Upper lobe of left lung (tissue), 6 donors: ENCODE measurements around the gene HDAC2. TPM values are rescaled to one million over a fixed set of nuclear protein-coding genes. Genes with fewer than 3 reads are reported as not detected.
"Not testable (repeated sequence)": the region's sequence is repeated elsewhere in the genome, so short reads cannot be mapped to it uniquely, and the experiment has no call there.

Source experiments
- ATAC-seq, 2 donors: fragments of 200-7000 bp; cut with Tn5 transposase; one replicate each; pipeline ENCODE4 v1.9.1; 2022; ENCODE audit warnings: mild to moderate bottlenecking in 2 of 2, moderate library complexity in 2 of 2; ENCODE audit not compliant: low FRiP score in 2 of 2
- DNase-seq, 2 donors: peaks; one replicate each; pipeline ENCODE4 v3.0.0-alpha.2; 2019 to 2020
- H3K27ac ChIP-seq, 4 donors: fragments of 200-600 bp; sonication (generic); one replicate each; pipeline ENCODE4 v1.5.1; 2016 to 2019
- H3K27me3 ChIP-seq, 4 donors: fragments of 200-600 bp; sonication (generic); one replicate each; pipeline ENCODE4 v1.5.1; 2017 to 2019
- H3K36me3 ChIP-seq, 4 donors: fragments of 200-600 bp; sonication (generic); one replicate each; pipeline ENCODE4 v1.5.1; 2016 to 2019
- H3K4me1 ChIP-seq, 4 donors: fragments of 200-600 bp; sonication (generic); one replicate each; pipeline ENCODE4 v1.5.1; 2018 to 2019
- H3K4me3 ChIP-seq, 4 donors: fragments of 200-600 bp; sonication (generic); one replicate each; pipeline ENCODE4 v1.5.1; 2017 to 2019; ENCODE audit warnings: mild to moderate bottlenecking in 2 of 4, moderate library complexity in 1 of 4
- H3K9me3 ChIP-seq, 4 donors: fragments of 200-600 bp; sonication (generic); one replicate each; pipeline ENCODE4 v1.5.1; 2018 to 2019
- EP300 ChIP-seq, 4 donors: sonication (generic); formaldehyde crosslinking; IDR thresholded peaks; one replicate each; pipeline ENCODE4 v1.5.1; 2017; ENCODE audit warnings: antibody characterized with exemption in 4 of 4, control low read depth in 2 of 4
- POLR2A ChIP-seq, 4 donors: fragments of 450-650 bp; IDR thresholded peaks; one replicate each; pipeline ENCODE4 v1.5.1; 2016 to 2017; ENCODE audit warnings: antibody characterized with exemption in 4 of 4, mild to moderate bottlenecking in 2 of 4
- POLR2AphosphoS5 ChIP-seq, 2 donors: sonication (generic); formaldehyde crosslinking; IDR thresholded peaks; one replicate each; pipeline ENCODE4 v1.5.1; 2017; ENCODE audit warnings: antibody characterized with exemption in 2 of 2
- WGBS, 2 donors: methylation state at CpG; one replicate each; pipeline ENCODE4 v1.1.5; 2017 to 2018; 5-methylcytosine and 5-hydroxymethylcytosine counted together
- total RNA-seq, 6 donors: library from RNA; depleted of rRNA in 4 of 6; stranded (reverse); fragments of >200 nt in 4 of 6; gene quantifications; one replicate each; pipeline versions ENCODE4 v1.1.0 to v1.2.1, GENCODE V29; 2016 to 2021
- TF ChIP-seq, protein P1 (sequence below), 6 experiments: fragments of 450-650 bp in 4 of 6; fragments of 200-600 bp in 2 of 6; sonication (generic) in 2 of 6; IDR thresholded peaks; one replicate each; pipeline ENCODE4 v1.5.1; 2016 to 2019; ENCODE audit warnings: antibody characterized with exemption in 6 of 6
- donor health status: DM: no; HTN: no; CAD: no; lungs with moderate emphysema.
- donor health status: DM: no; HTN: yes; CAD: no; lungs with severe emphysema.

HDAC2 gene
- total RNA-seq, 6 donors from 2014 or later = 19.9 to 125 (median 44.0) TPM

DNA sequence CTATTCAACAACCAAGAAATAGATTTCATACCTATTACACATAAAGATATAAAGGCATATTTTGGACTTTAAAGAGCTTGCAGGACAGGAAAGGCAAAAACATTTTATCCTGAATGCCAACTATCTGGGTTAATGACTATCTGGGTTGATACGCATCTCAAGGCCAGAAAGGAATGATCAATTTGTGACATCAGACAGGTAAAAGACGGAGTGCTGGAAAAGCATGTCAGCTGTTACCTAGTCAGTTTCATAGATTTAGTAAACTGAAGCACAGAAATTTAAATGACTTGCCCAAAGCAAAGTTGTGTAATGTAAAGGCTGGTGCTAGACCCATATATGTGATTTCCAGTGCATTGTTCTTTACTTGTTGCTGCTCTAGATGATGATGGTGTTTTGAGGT is 36.8 kb downstream of the HDAC2 start:
- Histone ChIP-seq H3K4me1 (no peaks in the 10 kb centered on the region), H3K9me3 (peaks cover 0 to 9% (median 2%) of the 10 kb centered on the region in 4 donors), H3K4me3 (no peak overlapping the region), H3K27ac (no peak overlapping the region), H3K36me3 (peaks cover 0 to 10% (median 0%) of the 10 kb centered on the region in 4 donors), H3K27me3 (no peaks in the 10 kb centered on the region)
- TF ChIP-seq POLR2A (IDR thresholded peaks at IDR 0.05) (no peak), POLR2AphosphoS5 (IDR thresholded peaks at IDR 0.05) (no peak), EP300 (IDR thresholded peaks at IDR 0.05) (no peak)
- TF ChIP-seq, protein P1, sequence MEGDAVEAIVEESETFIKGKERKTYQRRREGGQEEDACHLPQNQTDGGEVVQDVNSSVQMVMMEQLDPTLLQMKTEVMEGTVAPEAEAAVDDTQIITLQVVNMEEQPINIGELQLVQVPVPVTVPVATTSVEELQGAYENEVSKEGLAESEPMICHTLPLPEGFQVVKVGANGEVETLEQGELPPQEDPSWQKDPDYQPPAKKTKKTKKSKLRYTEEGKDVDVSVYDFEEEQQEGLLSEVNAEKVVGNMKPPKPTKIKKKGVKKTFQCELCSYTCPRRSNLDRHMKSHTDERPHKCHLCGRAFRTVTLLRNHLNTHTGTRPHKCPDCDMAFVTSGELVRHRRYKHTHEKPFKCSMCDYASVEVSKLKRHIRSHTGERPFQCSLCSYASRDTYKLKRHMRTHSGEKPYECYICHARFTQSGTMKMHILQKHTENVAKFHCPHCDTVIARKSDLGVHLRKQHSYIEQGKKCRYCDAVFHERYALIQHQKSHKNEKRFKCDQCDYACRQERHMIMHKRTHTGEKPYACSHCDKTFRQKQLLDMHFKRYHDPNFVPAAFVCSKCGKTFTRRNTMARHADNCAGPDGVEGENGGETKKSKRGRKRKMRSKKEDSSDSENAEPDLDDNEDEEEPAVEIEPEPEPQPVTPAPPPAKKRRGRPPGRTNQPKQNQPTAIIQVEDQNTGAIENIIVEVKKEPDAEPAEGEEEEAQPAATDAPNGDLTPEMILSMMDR (IDR thresholded peaks at IDR 0.05) = no peak
- DNase-seq (no peak), ATAC-seq (no peak)
- WGBS, 2 donors = 95 to 98% methylated on average over 2 of the region's 2 CpGs

DNA sequence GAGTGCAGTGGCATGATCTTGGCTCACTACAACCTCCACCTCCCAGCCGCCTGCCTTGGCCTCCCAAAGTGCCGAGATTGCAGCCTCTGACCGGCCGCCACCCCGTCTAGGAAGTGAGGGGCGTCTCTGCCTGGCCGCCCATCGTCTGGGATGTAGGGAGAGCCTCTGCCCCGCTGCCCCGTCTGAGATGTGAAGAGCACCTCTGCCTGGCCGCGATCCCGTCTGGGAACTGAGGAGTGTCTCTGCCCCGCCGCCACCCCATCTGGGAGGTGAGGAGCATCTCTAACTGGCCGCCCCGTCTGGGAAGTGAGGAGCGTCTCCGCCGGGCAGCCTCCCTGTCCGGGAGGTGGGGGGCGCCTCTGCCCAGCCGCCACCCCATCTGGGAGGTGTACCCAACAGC is 39.0 kb downstream of the HDAC2 start:
- 88 to 98% methylated on average over 22 to 23 of the region's 23 CpGs for WGBS, 2 donors
- ATAC-seq, H3K27ac ChIP-seq, H3K27me3 ChIP-seq, H3K36me3 ChIP-seq, H3K9me3 ChIP-seq, H3K4me1 ChIP-seq, H3K4me3 ChIP-seq: not testable (repeated sequence)
- peak in 1 of 2 donors; percentile 65 for DNase-seq

- no peak for TF ChIP-seq POLR2AphosphoS5 (IDR thresholded peaks at IDR 0.05)
- no peak for TF ChIP-seq EP300 (IDR thresholded peaks at IDR 0.05)
- no peak for TF ChIP-seq POLR2A (IDR thresholded peaks at IDR 0.05)
- TF ChIP-seq, protein P1 (IDR thresholded peaks at IDR 0.05) = no peak
- DNase-seq (no peak), ATAC-seq (no peak)
- Histone ChIP-seq H3K36me3 (no peaks in the 10 kb centered on the region), H3K27me3 (no peaks in the 10 kb centered on the region), H3K4me1 (no peaks in the 10 kb centered on the region), H3K9me3 (peaks cover 0 to 10% (median 4%) of the 10 kb centered on the region in 4 donors), H3K27ac (no peak overlapping the region), H3K4me3 (no peak overlapping the region)
These were observed 40.8 kb downstream of the HDAC2 start for GRCh38 chr6:113930183-113930582.

- no peaks in the 10 kb centered on the region for H3K36me3 ChIP-seq
- ATAC-seq (no peak), DNase-seq (no peak)
- no peaks in the 10 kb centered on the region for H3K27me3 ChIP-seq
- no peak for TF ChIP-seq POLR2AphosphoS5 (IDR thresholded peaks at IDR 0.05)
- TF ChIP-seq EP300 (IDR thresholded peaks at IDR 0.05) = no peak
- no peak for TF ChIP-seq POLR2A (IDR thresholded peaks at IDR 0.05)
- TF ChIP-seq, protein P1 (IDR thresholded peaks at IDR 0.05) = no peak
- no peak overlapping the region for H3K4me3 ChIP-seq
- WGBS, 2 donors = 52 to 54% methylated on average over 2 of the region's 2 CpGs
- H3K4me1 ChIP-seq = peaks cover 0 to 7% (median 0%) of the 10 kb centered on the region in 4 donors
- no peak overlapping the region for H3K27ac ChIP-seq
- H3K9me3 ChIP-seq = peaks cover 0 to 10% (median 4%) of the 10 kb centered on the region in 4 donors
These were observed 43.9 kb downstream of the HDAC2 start for GRCh38 chr6:113927001-113927400.

GRCh38 chr6:113925378-113925777 is 45.6 kb downstream of the HDAC2 start:
- ATAC-seq = no peak
- H3K36me3 ChIP-seq = no peaks in the 10 kb centered on the region
- no peaks in the 10 kb centered on the region for H3K27me3 ChIP-seq
- 46 to 68% methylated on average over 2 of the region's 2 CpGs for WGBS, 2 donors
- H3K27ac ChIP-seq = no peak overlapping the region
- H3K4me3 ChIP-seq = no peak overlapping the region
- TF ChIP-seq POLR2A (IDR thresholded peaks at IDR 0.05) = no peak
- TF ChIP-seq, protein P1 (IDR thresholded peaks at IDR 0.05) = no peak
- TF ChIP-seq EP300 (IDR thresholded peaks at IDR 0.05) = no peak
- TF ChIP-seq POLR2AphosphoS5 (IDR thresholded peaks at IDR 0.05) = no peak
- no peak for DNase-seq
- H3K4me1 ChIP-seq = peaks cover 7 to 8% (median 7%) of the 10 kb centered on the region in 4 donors
- peaks cover 0 to 10% (median 4%) of the 10 kb centered on the region in 4 donors for H3K9me3 ChIP-seq
